GM21717 (cell line): ENCODE data around the gene TRAK1.

Source experiments
- ATAC-seq: cut with Tn5 transposase; IDR thresholded peaks from one replicate; pipeline ENCODE4 v1.9.1; 2021; ENCODE audit warnings: mild to moderate bottlenecking, moderate library complexity; ENCODE audit not compliant: unreplicated experiment

The TRAK1 gene

GRCh38 chr3:42267878-42268277 lies 176.7 kb downstream of the TRAK1 start:
- ATAC-seq, result no peak

GRCh38 chr3:42269647-42270046 lies 178.5 kb downstream of the TRAK1 start:
- ATAC-seq, result no peak

GRCh38 chr3:42270561-42270960 lies 179.4 kb downstream of the TRAK1 start:
- no peak for ATAC-seq

GRCh38 chr3:42271786-42272185 lies 180.6 kb downstream of the TRAK1 start:
- no peak for ATAC-seq

- no peak for ATAC-seq
Measured at GRCh38 chr3:42273361-42273760, 182.2 kb downstream of the TRAK1 start.

- ATAC-seq, result no peak
Measured at GRCh38 chr3:42274266-42274665, 183.1 kb downstream of the TRAK1 start.

GRCh38 chr3:42275217-42275616 lies 184.1 kb downstream of the TRAK1 start:
- ATAC-seq, result no peak
